Measurements from ENCODE around the gene VPS36.

- TF ChIP-seq POLR2AphosphoS5 (IDR thresholded peaks at IDR 0.05) (no peak), CTCF (IDR thresholded peaks at IDR 0.05) (no peak), POLR2A (IDR thresholded peaks at IDR 0.05; ENCODE audit: low read depth) (no peak)
These were observed 4.2 kb downstream of the VPS36 start for GRCh38 chr13:52446265-52446664.
